ENCODE results near the gene SNED1. TPM values are rescaled to one million over a fixed set of nuclear protein-coding genes. Genes with fewer than 3 reads are reported as not detected.

The SNED1 gene
- polyA plus RNA-seq, 3 donors: 0.02 to 3.4 (median 0.12) TPM

DNA sequence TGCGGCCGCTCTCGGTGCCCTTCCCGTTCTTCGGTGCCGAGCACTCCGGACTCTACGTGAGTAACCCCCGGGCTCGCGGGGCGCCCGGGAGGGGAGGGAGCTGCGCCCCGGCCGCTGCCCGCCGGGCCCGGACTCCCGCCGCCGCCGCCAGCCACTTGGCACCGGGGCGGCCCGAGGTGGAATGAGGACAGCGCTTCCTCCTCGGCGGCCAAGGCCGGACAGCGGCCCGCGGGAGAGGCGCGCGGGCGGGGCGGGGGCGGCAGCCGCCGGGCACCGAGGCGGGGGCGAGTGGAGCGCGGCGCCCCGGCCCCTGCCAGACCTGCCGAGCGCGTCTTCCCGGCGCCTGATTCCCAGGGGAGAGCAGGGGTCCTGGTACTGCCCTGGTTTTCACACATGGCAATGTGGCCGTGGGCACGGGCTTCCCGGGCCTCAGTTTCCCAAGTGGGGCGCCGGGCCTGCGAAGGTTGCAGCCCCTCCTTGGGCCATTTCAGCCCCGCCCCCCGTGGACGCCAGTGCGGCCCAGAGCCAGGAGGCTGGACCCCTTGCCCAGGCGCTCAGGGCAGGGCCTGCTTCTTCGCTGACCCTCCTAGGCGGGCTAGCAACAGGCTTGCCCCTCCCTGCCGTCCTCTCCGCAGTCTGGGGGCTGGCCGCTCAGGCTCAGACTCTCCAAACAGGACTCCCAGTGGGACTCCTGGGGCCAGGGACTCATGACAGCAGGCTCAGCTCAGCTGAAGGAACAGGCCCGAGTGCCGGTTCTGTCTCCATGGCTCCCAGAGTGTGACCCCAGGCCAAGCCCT, 775 bp downstream of the SNED1 start:
- peaks cover 9% of the 10 kb centered on the region for H3K4me1 Mint-ChIP-seq
- 10% methylated on average over 71 of the region's 71 CpGs for WGBS (ENCODE audit: insufficient coverage)
- H3K4me2 ChIP-seq (replicated peaks; ENCODE audit: extremely low read depth, low read length, poor library complexity, severe bottlenecking): peak overlapping the region; percentile 90

More for the DNA sequence above, 775 bp downstream of the SNED1 start:
- TF ChIP-seq, protein P1, sequence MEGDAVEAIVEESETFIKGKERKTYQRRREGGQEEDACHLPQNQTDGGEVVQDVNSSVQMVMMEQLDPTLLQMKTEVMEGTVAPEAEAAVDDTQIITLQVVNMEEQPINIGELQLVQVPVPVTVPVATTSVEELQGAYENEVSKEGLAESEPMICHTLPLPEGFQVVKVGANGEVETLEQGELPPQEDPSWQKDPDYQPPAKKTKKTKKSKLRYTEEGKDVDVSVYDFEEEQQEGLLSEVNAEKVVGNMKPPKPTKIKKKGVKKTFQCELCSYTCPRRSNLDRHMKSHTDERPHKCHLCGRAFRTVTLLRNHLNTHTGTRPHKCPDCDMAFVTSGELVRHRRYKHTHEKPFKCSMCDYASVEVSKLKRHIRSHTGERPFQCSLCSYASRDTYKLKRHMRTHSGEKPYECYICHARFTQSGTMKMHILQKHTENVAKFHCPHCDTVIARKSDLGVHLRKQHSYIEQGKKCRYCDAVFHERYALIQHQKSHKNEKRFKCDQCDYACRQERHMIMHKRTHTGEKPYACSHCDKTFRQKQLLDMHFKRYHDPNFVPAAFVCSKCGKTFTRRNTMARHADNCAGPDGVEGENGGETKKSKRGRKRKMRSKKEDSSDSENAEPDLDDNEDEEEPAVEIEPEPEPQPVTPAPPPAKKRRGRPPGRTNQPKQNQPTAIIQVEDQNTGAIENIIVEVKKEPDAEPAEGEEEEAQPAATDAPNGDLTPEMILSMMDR (IDR thresholded peaks at IDR 0.05): no peak
- Histone ChIP-seq H3K4me1 (ENCODE audit: control insufficient read depth in 1 of 2, insufficient read depth in 2 of 2, low read length in 2 of 2) (peaks cover 10 to 20% of the 10 kb centered on the region in 2 donors), H3K9ac (ENCODE audit: insufficient read depth, low read length, poor library complexity, severe bottlenecking) (peak overlapping the region; percentile 43), H3K9me3 (replicated peaks in 1 of 2; ENCODE audit: control insufficient read depth in 1 of 2, insufficient read depth in 1 of 2, low read length in 2 of 2) (peaks cover 12 to 17% of the 10 kb centered on the region in 2 donors), H2AFZ (ENCODE audit: insufficient read depth, low read depth, low read length, poor library complexity, severe bottlenecking) (peak overlapping the region; percentile 75), H3K4me3 (replicated peaks in 1 of 3; ENCODE audit: low read depth in 2 of 3, low read length in 3 of 3) (peak overlapping the region; percentile 19 to 70 (median 47)), H4K20me1 (ENCODE audit: insufficient read depth, low read length) (peaks cover 10% of the 10 kb centered on the region), H3K27me3 (ENCODE audit: control insufficient read depth in 2 of 2, insufficient read depth in 2 of 2, low read length in 2 of 2) (peaks cover 4 to 47% of the 10 kb centered on the region in 2 donors), H3K36me3 (replicated peaks in 1 of 2; ENCODE audit: control insufficient read depth in 1 of 2, insufficient read depth in 2 of 2, low read length in 2 of 2) (no peaks in the 10 kb centered on the region), H3K79me2 (ENCODE audit: insufficient read depth, low read length) (no peaks in the 10 kb centered on the region), H3K27ac (ENCODE audit: low read depth in 1 of 2, low read length in 2 of 2) (no peak overlapping the region)
- H3K9me3 Mint-ChIP-seq: peaks cover 12 to 26% (median 19%) of the 10 kb centered on the region in 7 donors
- peaks cover 9% of the 10 kb centered on the region in 2 donors for H3K36me3 Mint-ChIP-seq
- H3K27me3 Mint-ChIP-seq (ENCODE audit: low read depth in 3 of 3): peaks cover 48 to 75% (median 51%) of the 10 kb centered on the region in 3 donors
- H3K27ac Mint-ChIP-seq: peak overlapping the region in 1 of 7 donors; percentile 66
- intact Hi-C loops (cut with micrococcal nuclease): loop anchor here in 1 of 2 donors (10.0 kb wide), 2 partner anchors 156 to 736 kb away; partner anchors contain the start of genes D2HGDH and PPP1R7
- peak overlapping the region; percentile 70 to 91 for H3K4me3 Mint-ChIP-seq
- DNase-seq: peak; percentile 11 to 13 (median 13)

All from CD14-positive monocyte (primary cell).